ENCODE data around the gene GPC3.

GRCh38 chrX:133529578-133529977, 455.8 kb downstream of the GPC3 start:
- no peak for TF ChIP-seq KDM5A (IDR thresholded peaks at IDR 0.05)
- TF ChIP-seq CTCF (IDR thresholded peaks at IDR 0.05) = no peak
- no peak for TF ChIP-seq MYC (IDR thresholded peaks at IDR 0.05; ENCODE audit: borderline replicate concordance, low read length)
- TF ChIP-seq TP53 (CRISPR knock-in tag; IDR thresholded peaks at IDR 0.05) = no peak
- no peak for TF ChIP-seq NPAS2 (CRISPR knock-in tag; IDR thresholded peaks at IDR 0.05; ENCODE audit: borderline replicate concordance)
